ENCODE results near the gene HSPH1.

HSPH1 gene

DNA sequence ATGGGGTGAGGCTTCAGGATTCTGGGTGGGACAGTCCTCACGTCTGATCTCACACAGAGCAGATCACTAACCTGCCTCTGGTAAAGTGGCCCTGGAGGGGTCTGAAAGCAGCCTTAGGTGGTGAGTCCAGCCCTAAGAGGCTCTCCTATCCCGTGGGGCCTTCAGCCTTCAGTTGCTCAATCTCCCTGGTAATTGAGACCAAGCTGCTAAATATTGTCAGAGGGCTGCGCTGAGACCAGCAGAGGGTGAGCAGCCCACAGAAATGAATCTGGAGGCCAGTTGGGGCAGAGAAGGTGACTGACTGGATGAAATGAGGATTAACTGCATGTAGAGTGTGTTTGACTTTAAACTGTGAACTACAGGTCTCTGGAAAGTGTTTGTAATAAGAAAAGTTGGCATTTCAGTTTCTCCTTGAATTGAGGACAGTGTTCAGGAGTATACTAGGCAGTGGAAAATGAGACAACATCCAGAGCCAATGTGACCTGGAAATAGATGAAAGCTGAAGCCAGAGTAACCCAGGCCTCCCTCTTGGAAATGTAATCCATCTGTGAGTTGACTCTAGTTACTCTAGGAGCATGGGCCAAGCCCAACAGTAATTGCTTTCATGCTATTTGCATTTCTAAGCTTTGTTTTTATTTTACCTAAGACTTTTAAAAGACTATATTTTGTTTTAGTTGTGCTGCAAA lies 14.3 kb upstream of the HSPH1 start:
- no peak for DNase-seq

- no peak for DNase-seq
Measured at GRCh38 chr13:31174018-31174417, 12.3 kb upstream of the HSPH1 start.

- DNase-seq = no peak
Measured at GRCh38 chr13:31172535-31172934, 10.8 kb upstream of the HSPH1 start.

DNA sequence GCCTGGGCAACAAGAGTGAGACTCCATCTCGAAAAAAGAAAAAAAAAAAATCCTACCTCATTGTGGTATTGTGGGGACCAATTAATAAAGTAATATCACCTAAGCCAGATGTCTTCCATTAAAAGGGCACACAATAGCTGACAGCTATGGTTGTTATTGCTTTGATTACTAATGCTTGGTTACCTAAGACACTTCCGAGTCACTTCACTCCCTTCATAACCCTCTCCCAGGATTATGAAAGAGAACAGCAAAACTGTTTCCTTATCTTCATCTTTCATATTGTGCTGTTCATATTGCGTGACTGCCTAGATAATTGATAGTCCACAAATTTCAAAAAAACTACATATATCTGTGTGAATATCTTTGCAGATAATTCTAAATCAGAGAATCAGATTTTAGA lies 10.3 kb upstream of the HSPH1 start:
- DNase-seq = no peak

GRCh38 chr13:31168736-31169135 lies 7.0 kb upstream of the HSPH1 start:
- no peak for DNase-seq

GRCh38 chr13:31168166-31168565 lies 6.5 kb upstream of the HSPH1 start:
- no peak for DNase-seq

GRCh38 chr13:31167490-31167889 lies 5.8 kb upstream of the HSPH1 start:
- no peak for DNase-seq

GRCh38 chr13:31166591-31166990 lies 4.9 kb upstream of the HSPH1 start:
- no peak for DNase-seq

DNA sequence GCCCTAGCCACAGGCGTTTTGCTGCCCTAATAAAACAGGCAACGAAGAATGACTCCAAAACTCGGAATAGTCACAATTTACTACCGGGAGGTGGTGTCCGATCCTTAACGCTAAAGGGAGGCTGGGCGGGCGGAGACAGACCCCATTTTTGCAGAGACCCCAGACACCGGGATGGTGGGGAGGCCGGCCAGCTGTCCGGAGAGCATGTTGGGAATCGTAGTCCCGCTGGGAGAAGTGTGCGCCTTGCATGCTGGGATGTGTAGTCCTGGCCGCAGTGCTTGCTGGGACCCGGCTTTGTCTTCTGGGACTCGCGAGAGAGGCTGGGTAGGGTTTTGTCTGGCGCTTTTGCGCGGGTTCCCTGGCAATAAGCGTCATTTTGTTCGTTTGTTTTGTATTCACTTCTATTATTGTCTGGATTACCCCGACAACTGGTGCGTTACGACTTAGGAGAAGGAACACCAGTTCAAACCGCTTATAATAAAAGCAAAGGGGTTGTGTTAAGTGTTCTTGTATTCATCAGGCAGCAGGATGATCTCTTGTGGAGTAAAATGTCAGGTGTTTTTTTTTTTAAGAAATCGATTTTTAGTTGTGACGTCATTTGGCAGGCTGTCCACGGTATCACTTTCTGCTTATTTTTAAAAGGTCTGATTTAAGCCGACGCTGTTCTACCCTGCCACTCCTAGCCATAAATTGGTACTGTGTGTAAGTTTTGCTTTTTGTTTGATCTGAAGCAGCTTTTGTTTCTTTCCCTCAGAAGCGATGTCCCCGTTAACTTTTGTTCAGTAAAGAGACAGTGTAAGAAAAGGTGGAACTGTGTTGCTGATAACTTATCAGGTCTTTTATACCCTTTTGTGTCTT lies 676 bp upstream of the HSPH1 start:
- DNase-seq = peak; percentile 94

DNA sequence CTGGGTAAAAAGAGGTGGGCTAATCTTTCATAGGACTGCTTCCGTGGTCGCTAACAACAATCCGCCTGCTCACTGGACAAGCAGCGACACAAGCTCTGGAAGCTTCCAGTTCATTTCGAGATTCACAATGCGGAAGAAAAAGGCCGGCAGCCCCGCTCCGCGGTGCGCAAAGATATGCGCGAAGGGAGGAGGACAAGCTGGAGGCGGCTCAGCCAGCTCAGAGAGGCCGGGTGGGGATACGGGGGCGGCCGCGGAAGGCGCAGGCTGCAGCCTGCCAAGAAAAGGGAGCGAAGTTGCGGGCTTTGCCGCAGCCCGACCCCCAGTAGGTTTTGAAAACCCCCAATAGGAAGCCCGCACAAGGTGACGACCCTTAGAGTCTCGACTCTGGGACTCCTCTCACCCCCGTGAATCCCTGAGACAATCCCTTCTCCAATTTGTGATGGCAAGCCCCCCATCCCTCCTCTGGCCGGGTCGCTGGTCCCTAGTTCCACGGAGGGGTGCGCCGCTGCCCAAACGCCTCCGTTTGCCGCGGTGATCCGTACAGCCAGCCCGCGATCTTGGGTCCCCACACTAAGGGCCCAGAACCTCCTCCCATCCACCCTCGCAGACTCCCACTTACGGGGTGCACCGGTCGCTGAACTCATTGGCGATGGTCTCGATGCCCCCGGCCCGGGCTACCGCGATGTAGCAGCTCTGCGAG lies 697 bp downstream of the HSPH1 start:
- peak; percentile 52 for DNase-seq

- no peak for DNase-seq
Measured at GRCh38 chr13:31159306-31159705, 2.4 kb downstream of the HSPH1 start.

GRCh38 chr13:31154939-31155338 lies 6.8 kb downstream of the HSPH1 start:
- DNase-seq = no peak

GRCh38 chr13:31151837-31152236 lies 9.9 kb downstream of the HSPH1 start:
- DNase-seq = no peak

DNA sequence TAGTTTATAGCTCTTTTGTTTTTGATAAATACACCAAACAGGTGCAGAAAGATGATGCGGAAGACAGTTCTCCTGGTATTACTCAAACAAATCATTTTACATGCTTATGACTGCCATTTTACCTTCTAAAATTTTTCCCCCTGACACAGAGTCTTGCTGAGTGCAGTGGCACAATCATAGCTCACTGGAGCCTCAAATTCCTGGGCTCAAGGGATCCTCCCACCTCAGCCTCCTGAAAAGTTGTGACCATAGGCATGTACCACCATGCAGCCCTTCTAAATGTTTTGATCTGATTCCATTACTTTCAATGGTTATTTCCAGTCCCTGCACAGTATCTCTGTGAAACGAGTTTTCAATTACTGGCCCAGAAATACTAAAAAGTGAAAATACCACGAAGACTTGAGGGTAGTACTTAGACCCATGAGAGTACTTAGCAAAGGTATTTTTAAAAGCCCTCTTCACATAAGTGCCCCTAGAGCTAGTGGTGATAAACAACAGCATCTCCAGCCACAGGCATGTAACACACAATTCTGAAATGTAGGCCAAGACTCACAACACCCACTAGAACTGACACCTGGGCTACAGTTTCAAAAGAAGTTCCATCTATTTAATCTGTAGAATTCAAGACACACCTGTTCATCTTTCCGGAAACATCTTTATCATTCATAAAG lies 11.3 kb downstream of the HSPH1 start:
- no peak for DNase-seq

- DNase-seq = no peak
Measured at GRCh38 chr13:31149604-31150003, 12.1 kb downstream of the HSPH1 start.

DNA sequence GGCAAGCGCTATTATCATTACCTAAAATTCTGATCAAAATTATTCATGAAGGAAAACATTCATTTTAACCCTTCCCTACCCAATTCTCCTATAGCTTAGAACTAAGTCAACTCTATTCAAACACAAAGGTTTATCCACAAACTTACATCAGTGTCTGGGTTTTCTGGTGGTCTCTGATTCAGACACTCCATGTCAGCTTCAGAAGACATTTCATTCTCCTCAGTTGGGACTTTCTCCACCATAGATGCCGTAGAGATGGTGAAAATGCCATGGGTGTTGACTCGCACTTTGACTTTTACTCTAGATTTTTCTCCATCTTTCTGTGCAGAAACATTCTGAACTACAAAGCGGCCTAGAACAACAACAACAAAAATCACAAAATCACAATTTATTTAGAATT lies 16.3 kb downstream of the HSPH1 start:
- no peak for DNase-seq

- DNase-seq = no peak
Measured at GRCh38 chr13:31138515-31138914, 23.2 kb downstream of the HSPH1 start.

DNA sequence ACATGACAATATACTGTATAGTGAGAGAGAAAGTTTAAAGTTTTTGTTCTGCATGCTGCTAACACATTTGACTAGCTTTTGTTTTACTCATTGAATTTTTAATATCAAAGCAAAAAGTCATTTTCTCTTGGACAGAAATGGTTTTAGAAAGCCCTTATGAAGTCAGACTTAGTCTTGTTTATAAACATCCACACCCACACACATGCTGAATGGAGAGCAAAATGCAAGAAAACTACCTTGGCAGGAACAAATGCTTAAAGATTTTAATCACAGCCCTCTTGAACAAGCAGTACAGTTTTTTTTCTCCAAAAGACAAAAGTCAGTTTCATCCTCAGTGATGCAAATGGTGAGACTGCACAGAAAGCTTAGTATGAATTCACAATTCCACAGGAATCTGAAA lies 25.0 kb downstream of the HSPH1 start:
- no peak for DNase-seq

- no peak for DNase-seq
Measured at GRCh38 chr13:31134039-31134711, 27.5 kb downstream of the HSPH1 start.

- no peak for DNase-seq
Measured at GRCh38 chr13:31133621-31134020, 28.1 kb downstream of the HSPH1 start.

DNA sequence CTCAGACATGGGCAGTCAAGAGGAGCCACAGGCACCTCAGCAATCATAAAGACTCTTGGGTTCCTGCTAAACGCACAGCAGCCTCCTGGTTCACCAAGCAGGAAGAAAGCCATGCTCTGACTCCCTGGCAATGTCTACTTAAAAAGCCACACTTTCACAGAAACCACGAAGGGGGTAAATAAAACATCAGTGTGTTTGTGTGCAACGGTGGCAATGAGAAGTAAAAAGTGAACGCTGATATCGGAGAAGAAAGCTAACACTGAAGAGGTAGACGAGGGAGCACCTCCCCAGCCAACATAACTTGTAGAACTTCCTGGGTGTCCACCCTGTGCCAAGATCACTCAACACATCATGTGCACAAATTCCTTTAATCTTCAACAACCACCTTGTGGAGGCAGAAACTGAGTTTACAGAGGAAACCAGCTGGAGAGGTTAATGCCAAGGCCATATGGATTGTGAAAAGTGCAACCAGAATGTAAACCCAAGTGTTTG lies 30.2 kb downstream of the HSPH1 start:
- no peak for DNase-seq

- no peak for DNase-seq
Measured at GRCh38 chr13:31129419-31129818, 32.3 kb downstream of the HSPH1 start.

- no peak for DNase-seq
Measured at GRCh38 chr13:31124204-31124603, 37.5 kb downstream of the HSPH1 start.

Data from activated CD4-positive, alpha-beta T cell treated with anti-CD3 and anti-CD28 coated beads, Interleukin-2, amount 50 U/mL, for 1 hour (primary cell).